H1 (cell line): ENCODE data around the gene CORO2B. TPM values are rescaled to one million over a fixed set of nuclear protein-coding genes. Genes with fewer than 3 reads are reported as not detected.

Experiments used
- CTCF ChIA-PET: fragments of 300-600 bp; sonication (Branson Sonifier 250); formaldehyde crosslinking; loops from one replicate; lab custom pipeline; 2021; ENCODE audit not compliant: partially characterized antibody; lab: Charles Lee
- POLR2A ChIA-PET: fragments of 300-600 bp; sonication (Branson Sonifier 250); formaldehyde crosslinking; loops from one replicate; lab custom pipeline; 2021; ENCODE audit warnings: inconsistent platforms; ENCODE audit not compliant: partially characterized antibody; lab: Charles Lee
- DNase-seq, 2 experiments: peaks; one replicate each; pipeline versions ENCODE4 v3.0.0 to v3.0.0-alpha.2; 2010 to 2022; ENCODE audit warnings: low spot score in 2 of 2, low read depth in 1 of 2, mixed read lengths in 1 of 2
- FAIRE-seq: peaks from 2 replicates; lab custom pipeline; 2011; peaks lifted over from hg19 to GRCh38; lab: Jason Lieb, UNC
- H2AFZ ChIP-seq: 2 replicates; pipeline ENCODE4 v1.8.1; 2012; ENCODE audit warnings: low read length, inconsistent platforms
- H2AK5ac ChIP-seq: 2 replicates; pipeline ENCODE4 v1.6.1; 2013; ENCODE audit warnings: low read depth, low read length
- H2BK120ac ChIP-seq: replicated peaks from 2 replicates; pipeline ENCODE3; 2013; ENCODE audit warnings: low read depth, low read length, inconsistent platforms
- H2BK12ac ChIP-seq: 2 replicates; pipeline ENCODE4 v1.6.1; 2013; ENCODE audit warnings: low read depth, low read length
- H2BK15ac ChIP-seq: 2 replicates; pipeline ENCODE4 v1.6.1; 2013; ENCODE audit warnings: low read length
- H2BK20ac ChIP-seq: 2 replicates; pipeline ENCODE4 v1.6.1; 2013; ENCODE audit warnings: low read length
- H2BK5ac ChIP-seq: 2 replicates; pipeline ENCODE4 v1.6.1; 2013; ENCODE audit warnings: low read depth, low read length
- H3K14ac ChIP-seq: 2 replicates; pipeline ENCODE4 v1.6.1; 2013; ENCODE audit warnings: inconsistent platforms; ENCODE audit not compliant: insufficient read length
- H3K18ac ChIP-seq: 2 replicates; pipeline ENCODE4 v1.6.1; 2013; ENCODE audit warnings: low read length; ENCODE audit errors: extremely low read depth
- H3K23ac ChIP-seq: 2 replicates; pipeline ENCODE4 v1.6.1; 2013; ENCODE audit warnings: inconsistent platforms; ENCODE audit not compliant: insufficient read length
- H3K23me2 ChIP-seq: 2 replicates; pipeline ENCODE4 v1.6.1; 2013; ENCODE audit warnings: low read depth, low read length
- H3K27ac ChIP-seq: 2 replicates; pipeline ENCODE4 v1.6.1; 2011; ENCODE audit warnings: low read depth, low read length, inconsistent platforms
- H3K27me3 ChIP-seq, 4 experiments: replicated peaks in 1 of 4; 1 replicate in 1 of 4; 2 replicates in 3 of 4; pipeline versions ENCODE4 v1.6.1 to v1.8.1; 2011 to 2013; ENCODE audit warnings: low read length in 3 of 4, mild to moderate bottlenecking in 3 of 4, inconsistent platforms in 2 of 4, mixed read lengths in 2 of 4, moderate library complexity in 1 of 4; ENCODE audit not compliant: control insufficient read depth in 3 of 4, insufficient read depth in 3 of 4; ENCODE audit errors: extremely low read depth in 1 of 4
- H3K36me3 ChIP-seq, 4 experiments: 2 replicates each; pipeline versions ENCODE4 v1.6.1 to v1.8.1; 2011 to 2013; ENCODE audit warnings: mild to moderate bottlenecking in 4 of 4, low read length in 3 of 4, moderate library complexity in 2 of 4, control low read depth in 1 of 4, inconsistent platforms in 1 of 4; ENCODE audit not compliant: insufficient read depth in 4 of 4, control insufficient read depth in 2 of 4
- H3K4ac ChIP-seq: replicated peaks from 2 replicates; pipeline ENCODE3; 2013; ENCODE audit warnings: low read length, low read depth, mixed read lengths, inconsistent platforms; ENCODE audit not compliant: insufficient read length
- H3K4me1 ChIP-seq, 4 experiments: replicated peaks in 1 of 4; 1 replicate in 1 of 4; 2 replicates in 3 of 4; pipeline versions ENCODE4 v1.6.1 to v1.8.1; 2011 to 2013; ENCODE audit warnings: low read length in 3 of 4, inconsistent platforms in 2 of 4, mixed read lengths in 1 of 4; ENCODE audit not compliant: insufficient read depth in 4 of 4, control insufficient read depth in 3 of 4
- H3K4me2 ChIP-seq, 2 experiments: 2 replicates each; pipeline versions ENCODE4 v1.6.1 to v1.8.1; 2011 to 2013; ENCODE audit warnings: low read depth in 2 of 2, low read length in 2 of 2, control low read depth in 1 of 2, inconsistent platforms in 1 of 2, mild to moderate bottlenecking in 1 of 2; ENCODE audit not compliant: insufficient read depth in 1 of 2
- H3K4me3 ChIP-seq, 4 experiments: fragments of 200-600, 300-600 bp in 1 of 4; sonication (generic), shearing (Covaris generic), sonication (Bioruptor Twin) in 1 of 4; 2 replicates each; pipeline versions ENCODE4 v1.5.1 to v1.8.1; 2011 to 2016; ENCODE audit warnings: low read length in 4 of 4, low read depth in 3 of 4, control low read depth in 2 of 4, inconsistent platforms in 2 of 4, mild to moderate bottlenecking in 2 of 4, mixed read lengths in 1 of 4, moderate library complexity in 1 of 4; ENCODE audit not compliant: insufficient read depth in 2 of 4; ENCODE audit errors: extremely low read depth in 1 of 4
- H3K56ac ChIP-seq: replicated peaks from 2 replicates; pipeline ENCODE3; 2013; ENCODE audit warnings: low read depth, mild to moderate bottlenecking, mixed read lengths, low read length, inconsistent platforms; ENCODE audit not compliant: insufficient read length
- H3K79me1 ChIP-seq: 2 replicates; pipeline ENCODE4 v1.6.1; 2013; ENCODE audit warnings: low read depth, low read length, control low read depth
- H3K79me2 ChIP-seq, 2 experiments: 2 replicates each; pipeline versions ENCODE4 v1.6.1 to v1.8.1; 2012 to 2013; ENCODE audit warnings: low read length in 2 of 2, mild to moderate bottlenecking in 2 of 2, inconsistent platforms in 1 of 2; ENCODE audit not compliant: insufficient read depth in 2 of 2, control insufficient read depth in 1 of 2
- H3K9ac ChIP-seq, 4 experiments: replicated peaks in 1 of 4; 1 replicate in 1 of 4; 2 replicates in 3 of 4; pipeline versions ENCODE4 v1.6.1 to v1.8.1; 2011 to 2013; ENCODE audit warnings: low read depth in 3 of 4, low read length in 3 of 4, control low read depth in 2 of 4, mild to moderate bottlenecking in 2 of 4, moderate library complexity in 2 of 4, inconsistent platforms in 1 of 4; ENCODE audit errors: extremely low read depth in 1 of 4
- H3K9me3 ChIP-seq, 2 experiments: 2 replicates each; pipeline versions ENCODE4 v1.6.1 to v1.8.1; 2012 to 2013; ENCODE audit warnings: mild to moderate bottlenecking in 2 of 2, moderate library complexity in 2 of 2, control low read depth in 1 of 2, inconsistent platforms in 1 of 2, low read depth in 1 of 2, low read length in 1 of 2, mixed read lengths in 1 of 2; ENCODE audit not compliant: insufficient read depth in 2 of 2
- H4K20me1 ChIP-seq, 2 experiments: replicated peaks in 1 of 2; 2 replicates each; pipeline versions ENCODE3 to v1.8.1; 2011 to 2013; ENCODE audit warnings: inconsistent platforms in 2 of 2, low read length in 2 of 2, mild to moderate bottlenecking in 1 of 2; ENCODE audit not compliant: insufficient read depth in 2 of 2, control insufficient read depth in 1 of 2
- H4K5ac ChIP-seq: 2 replicates; pipeline ENCODE4 v1.6.1; 2013; ENCODE audit warnings: low read length, low read depth, mixed read lengths, inconsistent platforms; ENCODE audit not compliant: insufficient read length
- H4K8ac ChIP-seq: 2 replicates; pipeline ENCODE4 v1.8.0; 2013; ENCODE audit warnings: mild to moderate bottlenecking, moderate library complexity, low read length, inconsistent platforms; ENCODE audit not compliant: insufficient read depth; ENCODE audit errors: extremely low read depth
- H4K91ac ChIP-seq: replicated peaks from 2 replicates; pipeline ENCODE3; 2013; ENCODE audit warnings: low read length, mixed read lengths, inconsistent platforms; ENCODE audit not compliant: insufficient read length
- ATF2 ChIP-seq: IDR thresholded peaks from 2 replicates; pipeline ENCODE4 v1.6.1; 2012; ENCODE audit warnings: low read length, inconsistent platforms
- BCL11A ChIP-seq, 2 experiments: IDR thresholded peaks; one replicate each; pipeline ENCODE4 v1.6.1; 2011; ENCODE audit warnings: low read depth in 2 of 2, low read length in 2 of 2, mild to moderate bottlenecking in 2 of 2
- CHD2 ChIP-seq: IDR thresholded peaks from 2 replicates; pipeline ENCODE4 v1.6.1; 2012; ENCODE audit warnings: low read length, improper control_type of control experiment
- CTBP2 ChIP-seq: IDR thresholded peaks from 2 replicates; pipeline ENCODE4 v1.7.0; 2011; ENCODE audit warnings: borderline replicate concordance, mild to moderate bottlenecking, moderate library complexity, mixed read lengths, low read length; ENCODE audit not compliant: insufficient read depth, insufficient read length
- E2F6 ChIP-seq: IDR thresholded peaks from 2 replicates; pipeline ENCODE4 v1.6.1; 2012; ENCODE audit warnings: inconsistent platforms
- EP300 ChIP-seq, 2 experiments: IDR thresholded peaks; 1 replicate in 1 of 2; 2 replicates in 1 of 2; pipeline ENCODE4 v1.6.1; 2011 to 2012; ENCODE audit warnings: low read depth in 2 of 2, low read length in 2 of 2, mild to moderate bottlenecking in 2 of 2, borderline replicate concordance in 1 of 2, inconsistent platforms in 1 of 2, moderate library complexity in 1 of 2
- EZH2 ChIP-seq: fragments of 200-600 bp; sonication (generic); IDR thresholded peaks from 2 replicates; pipeline ENCODE4 v1.7.1; 2012; ENCODE audit warnings: low read depth, mild to moderate bottlenecking, moderate library complexity, low read length, inconsistent platforms; ENCODE audit not compliant: severe bottlenecking
- KDM5A ChIP-seq: fragments of 200-600 bp; IDR thresholded peaks from 2 replicates; pipeline ENCODE4 v1.7.1; 2012; ENCODE audit warnings: mild to moderate bottlenecking, low read length, inconsistent platforms, mixed read lengths
- NANOG ChIP-seq: IDR thresholded peaks from 2 replicates; pipeline ENCODE4 v1.6.1; 2011; ENCODE audit warnings: low read length, low read depth, mild to moderate bottlenecking, inconsistent platforms; ENCODE audit not compliant: insufficient read depth, poor library complexity, severe bottlenecking
- NRF1 ChIP-seq: IDR thresholded peaks from 2 replicates; pipeline ENCODE4 v1.6.1; 2011; ENCODE audit warnings: mild to moderate bottlenecking, low read depth, low read length, improper control_type of control experiment
- TBP ChIP-seq: IDR thresholded peaks from 2 replicates; pipeline ENCODE4 v1.6.1; 2011; ENCODE audit warnings: low read depth, low read length, improper control_type of control experiment
- TCF12 ChIP-seq: IDR thresholded peaks from 2 replicates; pipeline ENCODE4 v1.6.1; 2011; ENCODE audit warnings: low read depth, mild to moderate bottlenecking, low read length
- WGBS, 2 experiments: shearing (Covaris generic) in 1 of 2; methylation state at CpG; one replicate each; pipeline versions ENCODE4 v1.1.6 to v1.1.7; 2013 to 2015; ENCODE audit warnings: low lambda C conversion rate in 2 of 2, mixed read lengths in 2 of 2, inconsistent platforms in 1 of 2, low coverage in 1 of 2, missing lambda C conversion rate in 1 of 2; ENCODE audit not compliant: insufficient replicate concordance in 2 of 2, insufficient coverage in 1 of 2, insufficient read length in 1 of 2; ENCODE audit errors: extremely low coverage in 1 of 2, missing lambda C conversion rate in 1 of 2; 5-methylcytosine and 5-hydroxymethylcytosine counted together
- polyA plus RNA-seq, 7 experiments: library from polyadenylated mRNA; depleted of rRNA in 3 of 7; stranded (reverse) in 5 of 7; unstranded in 2 of 7; fragments of >200 nt in 5 of 7; fragments of 200-250 nt in 2 of 7; gene quantifications; 1 replicate in 5 of 7; 2 replicates in 1 of 7; 4 replicates in 1 of 7; pipeline versions ENCODE4 v1.2.1 to v1.2.3, GENCODE V29; 2011 to 2013; ENCODE audit warnings: missing spikeins in 2 of 7, mixed read lengths in 2 of 7
- total RNA-seq: library from RNA; stranded (reverse); fragmentation: NEBNext Ultra II Directional; extraction: Animal tissue kit (Norgen Biotek cat#: 25700); gene quantifications from 2 replicates; pipeline ENCODE4 v1.2.1, GENCODE V29; 2021

CORO2B gene
- total and polyA plus RNA-seq, 2 of the 8 experiments (the other 6 are each of a cell fraction or from before 2014, with no cell fraction given): 3.4 to 6.7 TPM

DNA sequence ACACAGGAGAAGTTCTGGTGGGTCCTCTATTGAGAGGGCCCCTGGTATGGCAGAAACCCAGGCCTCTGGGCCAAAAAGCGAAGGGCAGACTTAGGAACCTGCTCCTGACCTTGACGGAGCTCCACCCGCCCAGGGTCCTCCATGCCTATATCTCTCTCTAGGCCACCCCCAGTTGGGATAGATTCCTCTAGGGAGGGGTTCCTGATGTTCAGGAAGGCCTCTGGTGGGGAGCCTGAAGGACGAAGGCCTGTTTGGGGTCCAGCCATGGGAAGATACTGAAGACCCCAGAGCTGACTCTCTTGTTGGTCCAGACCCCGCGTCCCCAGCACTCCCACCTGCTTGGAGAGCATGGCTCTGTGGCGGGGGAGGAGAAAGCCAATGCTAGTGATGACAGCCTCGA is 104.2 kb downstream of the CORO2B start:
- Histone ChIP-seq H3K4ac (no peak overlapping the region), H3K4me2 (no peak overlapping the region), H2BK20ac (no peak overlapping the region), H2BK5ac (no peak overlapping the region), H4K91ac (no peak overlapping the region), H3K27me3 (no peaks in the 10 kb centered on the region), H3K79me1 (no peaks in the 10 kb centered on the region), H2AK5ac (no peak overlapping the region), H3K23me2 (no peaks in the 10 kb centered on the region), H2AFZ (no peak overlapping the region), H3K18ac (no peak overlapping the region), H3K27ac (no peak overlapping the region), H3K23ac (no peak overlapping the region), H3K36me3 (no peaks in the 10 kb centered on the region), H4K5ac (no peak overlapping the region), H3K4me1 (no peaks in the 10 kb centered on the region), H3K14ac (no peak overlapping the region), H3K79me2 (no peaks in the 10 kb centered on the region), H2BK12ac (no peak overlapping the region), H4K20me1 (no peaks in the 10 kb centered on the region), H3K4me3 (no peak overlapping the region), H3K56ac (no peak overlapping the region), H4K8ac (no peak overlapping the region), H2BK15ac (no peak overlapping the region), H3K9ac (no peak overlapping the region), H2BK120ac (no peak overlapping the region), H3K9me3 (no peaks in the 10 kb centered on the region)
- ChIA-PET CTCF (interaction anchor here (0.8 to 35.0 kb wide), 6 partner anchors 8 to 242 kb away, joined by 3 to 721 read pairs (median 6); no protein-coding TSS in a partner anchor), POLR2A (no interaction called here)
- DNase-seq (no peak), FAIRE-seq (no peak)
- 92% methylated on average over 8 of the region's 8 CpGs; no CpG with 5 or more reads in 1 of the 2 experiments for WGBS, 2 experiments
- TF ChIP-seq CHD2: no peak
- no peak for TF ChIP-seq CTBP2
- TF ChIP-seq ATF2: no peak
- TF ChIP-seq BCL11A (IDR thresholded peaks at IDR 0.05; ENCODE audit: low read depth in 2 of 2, low read length in 2 of 2): no peak
- no peak for TF ChIP-seq TCF12
- no peak for TF ChIP-seq TBP
- no peak for TF ChIP-seq NANOG
- no peak for TF ChIP-seq EP300 (IDR thresholded peaks at IDR 0.05; ENCODE audit: borderline replicate concordance in 1 of 2, low read depth in 2 of 2, low read length in 2 of 2)
- TF ChIP-seq E2F6: no peak
- TF ChIP-seq NRF1: no peak
- TF ChIP-seq KDM5A: no peak
- no peak for TF ChIP-seq EZH2
